WTC11 (cell line): ENCODE measurements around the gene PDE5A. TPM values are rescaled to one million over a fixed set of nuclear protein-coding genes. Genes with fewer than 3 reads are reported as not detected.
"Not testable (repeated sequence)": the region's sequence is repeated elsewhere in the genome, so short reads cannot be mapped to it uniquely, and the experiment has no call there.

Source experiments
- ATAC-seq: fragments of 200-7000 bp; cut with Tn5 transposase; 2 replicates; pipeline ENCODE4 v1.10.0; 2021; ENCODE audit warnings: mild to moderate bottlenecking, moderate library complexity
- CTCF ChIA-PET: fragments of 300-600 bp; sonication (Branson Sonifier 250); formaldehyde crosslinking; loops from one replicate; lab custom pipeline; 2021; ENCODE audit warnings: antibody characterized with exemption; lab: Charles Lee
- POLR2A ChIA-PET: fragments of 350-600 bp; sonication (Branson Sonifier 250); formaldehyde crosslinking; loops from one replicate; lab custom pipeline; 2021; ENCODE audit warnings: antibody characterized with exemption; lab: Charles Lee
- DNase-seq: peaks from one replicate; pipeline ENCODE4 v3.0.0; 2021; ENCODE audit warnings: low spot score
- H3K27ac Mint-ChIP-seq: 2 replicates; pipeline ENCODE4 v1.8.0; 2021; ENCODE audit warnings: mixed read lengths
- H3K27me3 Mint-ChIP-seq: 2 replicates; pipeline ENCODE4 v1.8.0; 2021; ENCODE audit warnings: low read depth, mild to moderate bottlenecking, moderate library complexity, mixed read lengths
- H3K36me3 Mint-ChIP-seq: 2 replicates; pipeline ENCODE4 v1.8.0; 2021; ENCODE audit warnings: mixed read lengths
- H3K4me1 Mint-ChIP-seq: 2 replicates; pipeline ENCODE4 v1.8.0; 2022; ENCODE audit warnings: mixed read lengths
- H3K4me3 Mint-ChIP-seq: 2 replicates; pipeline ENCODE4 v1.8.0; 2021; ENCODE audit warnings: mild to moderate bottlenecking, moderate library complexity, mixed read lengths
- H3K9me3 Mint-ChIP-seq: 2 replicates; pipeline ENCODE4 v1.8.0; 2021; ENCODE audit warnings: mixed read lengths
- FOXJ3 ChIP-seq: sonication (generic); formaldehyde crosslinking; IDR thresholded peaks from 2 replicates; pipeline ENCODE4 v1.9.0; 2021; ENCODE audit warnings: missing genetic modification reagents, mild to moderate bottlenecking, borderline replicate concordance
- JUN ChIP-seq: sonication (generic); formaldehyde crosslinking; IDR thresholded peaks from 2 replicates; pipeline ENCODE4 v1.8.0; 2023; ENCODE audit warnings: mild to moderate bottlenecking, missing genetic modification reagents
- NFATC4 ChIP-seq: fragments of 250-450 bp; sonication (Bioruptor Pico); IDR thresholded peaks from 2 replicates; pipeline ENCODE4 v1.9.0; 2021; ENCODE audit warnings: mild to moderate bottlenecking
- SOX15 ChIP-seq: fragments of 250-450 bp; sonication (Bioruptor Pico); IDR thresholded peaks from 2 replicates; pipeline ENCODE4 v1.9.0; 2021; ENCODE audit warnings: mild to moderate bottlenecking
- total RNA-seq: library from RNA; stranded (reverse); gene quantifications from 3 replicates; pipeline ENCODE4 v1.2.3, GENCODE V29; 2021
- TF ChIP-seq, protein P1 (sequence below): fragments of 250-450 bp; sonication (Bioruptor Pico); IDR thresholded peaks from 2 replicates; pipeline ENCODE4 v1.9.0; 2021; ENCODE audit warnings: mild to moderate bottlenecking, borderline replicate concordance
- TF ChIP-seq, protein P2 (sequence below): sonication (generic); formaldehyde crosslinking; IDR thresholded peaks from 2 replicates; pipeline ENCODE4 v1.8.1; 2022; ENCODE audit warnings: mild to moderate bottlenecking, missing genetic modification reagents, moderate library complexity, borderline replicate concordance

PDE5A gene
- total RNA-seq, 1 experiment from 2014 or later, result 25.6 TPM

DNA sequence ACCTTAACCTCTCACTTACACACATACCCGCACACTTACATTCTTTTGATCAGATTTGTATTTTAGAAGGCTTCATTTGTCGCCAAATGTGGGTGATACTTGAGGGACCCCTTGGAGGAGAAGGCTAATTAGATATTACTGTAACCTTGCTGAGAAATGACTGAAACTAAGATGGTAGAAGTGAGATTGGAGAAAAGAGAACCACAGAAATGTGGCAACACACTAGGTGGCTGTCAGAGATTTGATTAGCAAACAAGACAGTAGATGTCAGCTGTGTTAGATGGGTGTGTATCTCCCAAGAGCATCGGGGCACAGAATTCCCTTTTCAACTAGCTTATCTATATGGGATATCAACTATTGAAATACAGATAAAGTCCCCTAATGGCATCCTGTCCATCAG lies 157.3 kb downstream of the PDE5A start:
- ChIA-PET POLR2A (no interaction called here), CTCF (no interaction called here)
- Mint-ChIP-seq H3K36me3 (peaks cover 5% of the 10 kb centered on the region; the same call in 1 of the 2 replicates), H3K27ac (no peak overlapping the region), H3K27me3 (no peaks in the 10 kb centered on the region), H3K9me3 (no peaks in the 10 kb centered on the region), H3K4me1 (no peaks in the 10 kb centered on the region)
- no peak for DNase-seq
- no peak for ATAC-seq
- TF ChIP-seq NFATC4 (CRISPR knock-in tag) (no peak), SOX15 (CRISPR knock-in tag) (no peak), JUN (CRISPR knock-in tag) (no peak), FOXJ3 (no peak)
- TF ChIP-seq, protein P1, sequence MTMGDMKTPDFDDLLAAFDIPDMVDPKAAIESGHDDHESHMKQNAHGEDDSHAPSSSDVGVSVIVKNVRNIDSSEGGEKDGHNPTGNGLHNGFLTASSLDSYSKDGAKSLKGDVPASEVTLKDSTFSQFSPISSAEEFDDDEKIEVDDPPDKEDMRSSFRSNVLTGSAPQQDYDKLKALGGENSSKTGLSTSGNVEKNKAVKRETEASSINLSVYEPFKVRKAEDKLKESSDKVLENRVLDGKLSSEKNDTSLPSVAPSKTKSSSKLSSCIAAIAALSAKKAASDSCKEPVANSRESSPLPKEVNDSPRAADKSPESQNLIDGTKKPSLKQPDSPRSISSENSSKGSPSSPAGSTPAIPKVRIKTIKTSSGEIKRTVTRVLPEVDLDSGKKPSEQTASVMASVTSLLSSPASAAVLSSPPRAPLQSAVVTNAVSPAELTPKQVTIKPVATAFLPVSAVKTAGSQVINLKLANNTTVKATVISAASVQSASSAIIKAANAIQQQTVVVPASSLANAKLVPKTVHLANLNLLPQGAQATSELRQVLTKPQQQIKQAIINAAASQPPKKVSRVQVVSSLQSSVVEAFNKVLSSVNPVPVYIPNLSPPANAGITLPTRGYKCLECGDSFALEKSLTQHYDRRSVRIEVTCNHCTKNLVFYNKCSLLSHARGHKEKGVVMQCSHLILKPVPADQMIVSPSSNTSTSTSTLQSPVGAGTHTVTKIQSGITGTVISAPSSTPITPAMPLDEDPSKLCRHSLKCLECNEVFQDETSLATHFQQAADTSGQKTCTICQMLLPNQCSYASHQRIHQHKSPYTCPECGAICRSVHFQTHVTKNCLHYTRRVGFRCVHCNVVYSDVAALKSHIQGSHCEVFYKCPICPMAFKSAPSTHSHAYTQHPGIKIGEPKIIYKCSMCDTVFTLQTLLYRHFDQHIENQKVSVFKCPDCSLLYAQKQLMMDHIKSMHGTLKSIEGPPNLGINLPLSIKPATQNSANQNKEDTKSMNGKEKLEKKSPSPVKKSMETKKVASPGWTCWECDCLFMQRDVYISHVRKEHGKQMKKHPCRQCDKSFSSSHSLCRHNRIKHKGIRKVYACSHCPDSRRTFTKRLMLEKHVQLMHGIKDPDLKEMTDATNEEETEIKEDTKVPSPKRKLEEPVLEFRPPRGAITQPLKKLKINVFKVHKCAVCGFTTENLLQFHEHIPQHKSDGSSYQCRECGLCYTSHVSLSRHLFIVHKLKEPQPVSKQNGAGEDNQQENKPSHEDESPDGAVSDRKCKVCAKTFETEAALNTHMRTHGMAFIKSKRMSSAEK (CRISPR knock-in tag), result no peak
- TF ChIP-seq, protein P2, sequence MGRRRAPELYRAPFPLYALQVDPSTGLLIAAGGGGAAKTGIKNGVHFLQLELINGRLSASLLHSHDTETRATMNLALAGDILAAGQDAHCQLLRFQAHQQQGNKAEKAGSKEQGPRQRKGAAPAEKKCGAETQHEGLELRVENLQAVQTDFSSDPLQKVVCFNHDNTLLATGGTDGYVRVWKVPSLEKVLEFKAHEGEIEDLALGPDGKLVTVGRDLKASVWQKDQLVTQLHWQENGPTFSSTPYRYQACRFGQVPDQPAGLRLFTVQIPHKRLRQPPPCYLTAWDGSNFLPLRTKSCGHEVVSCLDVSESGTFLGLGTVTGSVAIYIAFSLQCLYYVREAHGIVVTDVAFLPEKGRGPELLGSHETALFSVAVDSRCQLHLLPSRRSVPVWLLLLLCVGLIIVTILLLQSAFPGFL (CRISPR knock-in tag), result no peak
- TF ChIP-seq, all 79 proteins: peak for 0
- no peak overlapping the region for H3K4me3 Mint-ChIP-seq

DNA sequence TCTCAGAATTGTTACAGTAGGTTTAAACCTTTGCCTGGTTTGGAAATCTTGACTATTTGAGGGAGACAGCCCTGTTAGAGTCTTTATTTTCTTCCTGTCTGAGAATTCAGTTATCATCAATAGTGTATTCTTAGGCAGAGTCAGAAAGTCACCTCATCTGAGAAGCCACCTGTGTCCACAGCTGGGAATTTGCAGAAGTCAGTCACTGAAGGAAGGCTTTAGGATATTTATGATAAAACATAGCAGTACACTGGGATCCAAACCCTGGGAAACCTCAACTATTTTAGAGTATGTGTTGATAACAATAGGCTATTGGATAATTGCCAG lies 157.9 kb downstream of the PDE5A start:
- H3K36me3 Mint-ChIP-seq, H3K27ac Mint-ChIP-seq: not testable (repeated sequence)

DNA sequence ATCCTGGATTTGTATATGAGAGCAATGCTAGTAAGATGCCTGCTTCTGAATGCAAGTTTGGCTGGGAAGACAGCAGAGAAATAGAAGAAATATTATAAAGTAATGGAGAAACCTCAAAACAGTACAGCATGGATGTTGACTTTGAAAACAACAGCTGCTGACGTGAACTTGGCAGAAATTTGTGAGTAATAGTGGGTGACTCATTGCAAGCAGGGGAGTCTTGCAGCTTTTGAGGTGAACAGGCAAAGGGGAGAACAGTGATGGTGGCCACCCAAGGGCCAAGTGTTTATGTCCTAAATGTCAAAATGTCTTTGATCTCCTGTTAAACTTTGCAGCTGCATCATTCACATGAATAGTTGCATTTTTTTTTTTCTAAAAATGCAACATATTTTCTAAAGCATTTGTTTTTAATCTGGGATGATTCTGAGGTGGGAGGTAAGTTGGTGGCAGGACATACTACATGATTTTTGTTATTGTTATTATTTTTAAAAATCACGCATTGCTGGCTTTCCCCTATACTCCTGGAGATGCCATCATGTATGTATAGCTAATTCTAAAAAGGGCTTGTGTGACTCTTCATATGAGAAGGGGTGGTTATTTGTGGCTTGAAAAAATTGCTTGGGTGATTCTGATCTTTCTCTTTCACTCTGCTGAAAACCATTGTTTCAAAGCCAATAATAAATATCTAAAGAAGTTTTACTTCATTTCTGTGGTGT lies 158.4 kb downstream of the PDE5A start:
- not testable (repeated sequence) for H3K4me1 Mint-ChIP-seq, H3K9me3 Mint-ChIP-seq, H3K36me3 Mint-ChIP-seq

More for the DNA sequence above, 157.9 kb downstream of the PDE5A start:
- POLR2A ChIA-PET, H3K27me3 Mint-ChIP-seq, CTCF ChIA-PET, H3K4me1 Mint-ChIP-seq, H3K9me3 Mint-ChIP-seq, DNase-seq, ATAC-seq, H3K4me3 Mint-ChIP-seq: not testable (repeated sequence)

DNA sequence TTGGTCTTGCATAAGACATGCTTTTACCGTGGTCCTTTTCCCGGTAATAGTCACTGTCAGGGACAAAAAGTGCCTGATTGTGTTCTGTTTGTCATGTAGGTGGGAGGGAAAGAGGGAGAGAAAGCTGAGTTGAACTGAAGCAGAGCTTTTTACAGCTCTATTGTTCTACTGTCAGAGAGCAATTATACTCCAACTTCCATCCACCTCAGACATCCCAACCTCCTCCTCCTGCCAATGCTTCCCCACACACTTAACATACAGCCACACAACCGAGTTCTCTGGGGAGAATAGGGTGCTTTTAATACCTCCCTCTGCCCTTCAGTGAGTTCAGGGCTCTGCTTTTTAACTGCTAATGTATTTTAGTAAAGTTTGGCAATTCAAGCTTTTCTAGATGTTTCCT lies 159.6 kb downstream of the PDE5A start:
- H3K27me3 Mint-ChIP-seq, H3K36me3 Mint-ChIP-seq, H3K9me3 Mint-ChIP-seq, DNase-seq, ATAC-seq, POLR2A ChIA-PET, CTCF ChIA-PET, H3K27ac Mint-ChIP-seq, H3K4me3 Mint-ChIP-seq, H3K4me1 Mint-ChIP-seq: not testable (repeated sequence)

More for the DNA sequence above, 158.4 kb downstream of the PDE5A start:
- H3K27ac Mint-ChIP-seq, H3K27me3 Mint-ChIP-seq, CTCF ChIA-PET, DNase-seq, ATAC-seq, H3K4me3 Mint-ChIP-seq, POLR2A ChIA-PET: not testable (repeated sequence)

DNA sequence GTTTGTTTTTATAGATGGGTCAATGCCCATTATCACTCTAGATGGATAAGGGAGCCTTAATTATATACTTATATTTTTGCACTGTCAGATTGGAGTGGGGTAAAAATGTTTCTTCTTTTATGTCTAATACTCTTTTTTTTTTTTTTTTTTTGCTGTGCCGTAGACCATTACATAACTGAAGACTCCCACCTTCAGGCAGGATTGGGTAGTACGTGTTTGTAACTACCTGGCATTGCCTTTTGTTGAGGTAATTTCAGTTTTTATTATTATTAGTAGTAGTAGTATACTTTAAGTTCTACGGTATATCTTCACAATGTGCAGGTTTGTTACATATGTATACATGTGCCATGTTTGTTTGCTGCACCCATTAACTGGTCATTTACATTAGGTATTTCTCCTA lies 165.9 kb downstream of the PDE5A start:
- H3K9me3 Mint-ChIP-seq, H3K4me1 Mint-ChIP-seq, CTCF ChIA-PET, POLR2A ChIA-PET, ATAC-seq, H3K27ac Mint-ChIP-seq, H3K4me3 Mint-ChIP-seq, H3K27me3 Mint-ChIP-seq: not testable (repeated sequence)
- peak; percentile 15 for DNase-seq
- H3K36me3 Mint-ChIP-seq, result peaks cover 21% of the 10 kb centered on the region

DNA sequence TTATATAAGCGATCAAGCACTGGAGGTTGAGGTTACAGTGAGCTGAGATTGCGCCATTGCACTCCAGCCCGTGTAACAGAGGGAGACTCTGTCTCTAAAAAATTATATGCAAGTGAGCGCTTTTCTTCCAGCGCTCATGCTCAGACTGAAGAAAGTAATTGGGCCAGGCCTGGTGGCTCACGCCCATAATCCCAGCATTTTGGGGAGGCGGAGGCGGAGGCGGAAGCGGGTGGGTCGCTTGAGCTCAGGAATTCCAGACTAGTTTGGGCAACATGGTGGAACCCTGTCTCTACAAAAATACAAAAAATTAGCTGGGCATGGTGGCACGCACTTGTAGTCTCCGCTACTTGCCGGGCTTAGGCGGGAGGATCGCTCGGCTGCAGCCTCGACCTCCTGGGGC lies 172.9 kb downstream of the PDE5A start:
- CTCF ChIA-PET, H3K36me3 Mint-ChIP-seq: not testable (repeated sequence)

More for the DNA sequence above, 172.9 kb downstream of the PDE5A start:
- H3K9me3 Mint-ChIP-seq, ATAC-seq, POLR2A ChIA-PET, H3K27me3 Mint-ChIP-seq, H3K4me1 Mint-ChIP-seq, DNase-seq, H3K27ac Mint-ChIP-seq: not testable (repeated sequence)
- H3K4me3 Mint-ChIP-seq, result peak overlapping the region; percentile 84
